ENCODE measurements around the gene CIB1.
"Not testable (repeated sequence)": the region's sequence is repeated elsewhere in the genome, so short reads cannot be mapped to it uniquely, and the experiment has no call there.

Gene CIB1

DNA sequence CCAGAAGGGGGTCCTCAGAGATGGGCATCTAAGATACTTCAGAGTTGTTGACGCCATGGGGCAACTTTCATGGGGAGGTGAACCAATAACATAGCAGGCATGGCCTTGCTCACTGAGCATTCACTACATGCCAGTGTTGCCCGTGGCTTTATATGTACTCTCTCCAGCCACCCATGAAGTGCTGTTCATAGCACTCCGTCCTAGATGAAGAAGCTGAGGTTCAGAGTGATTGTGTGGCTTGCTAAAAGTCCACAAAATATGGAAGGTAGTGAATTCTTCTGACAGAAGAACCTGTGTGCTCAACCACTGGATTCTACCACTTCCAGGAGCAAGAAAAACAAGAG lies 42.4 kb downstream of the CIB1 start:
- DNase-seq: no peak

- no peak for DNase-seq
Measured at GRCh38 chr15:90190606-90191343, 43.0 kb downstream of the CIB1 start.

DNA sequence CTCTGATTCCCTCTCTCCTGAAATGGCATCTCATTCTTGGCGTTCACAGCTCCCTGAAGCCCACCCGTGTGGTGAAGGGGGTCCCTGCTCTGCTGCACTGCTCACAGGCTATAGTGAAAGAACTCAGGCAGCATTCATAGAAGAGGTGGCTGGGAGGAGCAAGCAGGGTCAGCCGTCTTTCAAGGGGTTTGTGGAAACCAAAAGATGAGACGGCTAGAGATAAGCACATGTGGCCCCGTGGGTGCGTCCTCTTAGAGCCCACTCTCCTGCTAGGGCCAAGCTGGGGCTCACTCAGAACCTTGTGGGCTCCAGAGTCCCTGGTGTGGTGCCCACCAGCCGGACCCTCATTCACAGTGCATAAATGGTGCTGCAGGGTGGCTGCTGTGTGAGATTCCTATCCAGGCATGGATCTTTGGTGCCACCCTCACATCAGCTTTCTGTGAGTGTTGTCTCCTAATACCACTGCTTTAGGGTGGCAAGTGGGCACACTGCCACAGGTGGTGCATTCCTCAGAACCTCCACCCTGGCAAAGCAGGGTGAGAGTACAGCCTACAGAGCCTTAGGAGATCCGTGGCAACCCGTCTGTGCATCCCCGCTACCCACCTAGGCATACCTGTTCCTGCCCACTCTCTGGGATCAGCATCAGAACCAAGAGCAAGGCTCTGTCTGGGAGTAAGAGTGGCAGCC lies 43.8 kb downstream of the CIB1 start:
- DNase-seq: no peak

DNA sequence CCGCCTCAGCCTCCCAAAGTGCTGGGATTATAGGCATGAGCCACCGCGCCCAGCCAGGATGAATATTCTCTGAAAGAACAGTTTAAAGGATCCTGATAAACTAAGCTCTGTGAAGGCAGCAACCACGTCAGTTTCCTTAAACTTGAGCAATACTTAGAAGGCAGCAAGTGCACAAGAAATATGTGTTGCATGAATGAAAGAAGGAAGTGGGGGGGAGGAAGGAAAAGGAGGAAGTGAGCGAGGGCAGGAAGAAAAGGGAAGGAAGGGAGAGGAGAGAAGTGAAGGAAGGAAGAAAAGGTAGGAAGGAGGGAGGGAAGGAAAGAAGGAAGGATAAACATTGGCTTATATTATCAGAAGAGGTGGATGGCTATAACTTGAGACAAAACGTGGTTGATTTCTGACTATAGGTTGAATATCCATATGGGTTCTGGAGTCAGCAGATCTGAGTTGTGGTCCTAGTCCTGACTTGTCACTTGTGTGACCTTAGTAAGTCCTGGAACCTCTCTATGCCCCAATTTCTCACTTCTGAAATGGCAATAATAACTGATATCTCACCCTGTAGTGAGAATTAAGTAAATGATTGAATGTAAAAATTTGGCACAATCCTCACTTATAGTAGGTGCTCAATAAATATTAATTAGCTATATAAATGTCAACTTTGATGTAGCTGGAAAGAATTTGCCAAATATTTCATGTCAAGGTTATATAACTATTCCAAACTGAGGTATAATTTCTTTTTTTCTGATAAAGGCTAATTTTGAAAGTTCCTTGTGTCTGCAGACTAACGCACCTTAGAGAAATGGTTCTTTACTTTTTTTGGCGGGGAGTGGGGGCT lies 44.6 kb downstream of the CIB1 start:
- DNase-seq: no peak

GRCh38 chr15:90188065-90188464 lies 45.7 kb downstream of the CIB1 start:
- not testable (repeated sequence) for DNase-seq

GRCh38 chr15:90187257-90187868 lies 46.4 kb downstream of the CIB1 start:
- DNase-seq: no peak

DNA sequence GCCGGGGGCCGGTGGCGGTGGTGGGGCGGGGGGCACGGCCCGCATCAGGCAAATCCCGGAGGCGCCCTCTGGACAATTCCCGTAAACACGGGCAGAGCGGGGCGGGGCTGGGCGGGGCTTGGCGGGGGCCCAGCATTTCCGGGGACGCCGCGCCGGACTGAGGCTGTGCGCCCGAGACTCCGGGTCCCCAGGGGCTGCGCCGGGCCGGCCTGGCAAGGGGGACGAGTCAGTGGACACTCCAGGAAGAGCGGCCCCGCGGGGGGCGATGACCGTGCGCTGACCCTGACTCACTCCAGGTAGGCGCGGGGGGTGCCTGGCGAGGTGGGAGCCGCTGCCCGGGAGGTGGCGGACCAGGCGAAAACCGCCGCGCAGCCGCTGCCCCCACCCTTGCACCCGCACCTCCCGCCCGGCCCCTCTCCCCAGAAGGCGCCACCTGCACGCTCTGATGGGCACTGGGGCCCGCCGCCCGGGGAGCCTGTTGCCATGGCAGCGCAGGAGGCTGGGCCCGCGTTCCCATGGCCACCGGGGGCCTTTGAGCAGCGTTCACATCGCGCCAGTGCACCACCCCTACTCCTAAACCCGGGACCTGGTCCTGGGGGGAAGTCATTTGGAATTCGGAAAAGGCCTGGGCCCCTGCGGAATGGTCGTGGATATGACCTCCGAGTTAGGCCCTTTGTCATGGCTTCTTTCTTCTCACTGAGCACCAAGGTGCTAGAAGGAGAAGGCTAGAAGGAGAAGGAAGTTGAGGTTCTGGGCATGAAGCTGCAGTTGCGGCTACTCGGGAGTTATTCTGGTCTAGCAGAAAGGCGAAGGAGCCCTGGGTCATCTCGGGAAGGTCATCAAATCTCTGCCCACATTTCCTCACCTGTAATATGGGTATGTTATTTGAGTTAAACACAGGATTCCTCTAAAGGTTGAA lies 48.7 kb downstream of the CIB1 start:
- peak; percentile 78 for DNase-seq

DNA sequence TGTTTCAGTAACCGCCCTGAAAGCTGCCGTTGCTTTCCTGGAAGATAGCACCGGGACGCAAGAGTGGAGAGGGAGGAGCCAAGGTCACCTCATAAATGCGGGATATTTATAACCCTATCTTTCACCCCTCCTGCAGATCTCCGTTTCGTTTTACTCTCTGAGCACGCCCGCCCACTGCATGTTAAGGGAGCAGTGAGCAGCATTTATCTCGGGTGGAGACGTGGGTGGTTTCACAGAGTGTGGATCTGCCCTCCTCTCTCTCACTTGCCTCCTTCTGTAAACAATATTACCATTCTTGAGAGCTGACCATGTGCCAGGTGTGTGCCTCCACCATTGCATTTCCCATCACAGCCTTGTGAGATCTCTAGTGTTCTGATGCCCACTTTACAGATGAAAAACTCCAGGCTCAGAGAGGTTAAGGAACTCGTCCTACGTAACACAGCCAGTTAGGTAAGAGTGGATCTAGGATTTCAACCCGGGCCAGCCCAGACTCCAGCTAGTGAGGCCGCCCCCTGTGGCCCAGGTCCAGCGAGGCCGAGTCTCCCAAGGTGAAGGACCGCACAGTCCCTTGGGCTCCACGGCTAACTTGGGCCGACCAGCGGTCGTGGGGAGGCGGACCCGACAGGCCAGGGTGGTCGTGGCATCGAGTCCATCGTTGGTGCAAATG lies 49.5 kb downstream of the CIB1 start:
- DNase-seq: no peak

DNA sequence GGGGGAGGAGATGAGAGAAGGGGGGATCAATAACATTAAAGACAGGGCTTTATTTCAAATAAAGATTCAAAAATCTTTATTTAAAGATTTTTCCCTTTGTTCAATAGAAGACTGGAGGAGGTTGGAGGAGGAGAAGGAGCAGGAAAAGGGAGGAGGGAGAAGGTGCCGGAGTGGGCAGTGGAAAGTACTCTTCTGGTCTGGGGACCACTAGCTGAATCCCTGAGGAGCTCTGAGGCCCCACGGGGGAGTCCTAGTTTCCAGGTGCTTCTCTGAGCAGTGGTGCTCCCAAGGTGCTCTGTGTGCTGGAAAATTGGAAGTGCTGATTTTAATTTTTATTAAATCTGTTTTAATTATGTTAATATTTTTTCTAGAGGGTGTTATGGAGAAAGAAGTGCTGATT lies 52.0 kb downstream of the CIB1 start:
- DNase-seq: no peak

Measured in activated CD8-positive, alpha-beta memory T cell treated with anti-CD3 and anti-CD28 coated beads, Interleukin-2, amount 50 U/mL, for 48 hours (primary cell).